K562 (cell line): Measurements from ENCODE around the gene ACBD4. TPM values are rescaled to one million over a fixed set of nuclear protein-coding genes. Genes with fewer than 3 reads are reported as not detected.

Experiments
- BCL6 ChIP-seq: fragments of 250-450 bp; sonication (Bioruptor Pico); IDR thresholded peaks from 2 replicates; pipeline ENCODE4 v1.4.0; 2020
- CEBPZ ChIP-seq: fragments of 150-350 bp; IDR thresholded peaks from 2 replicates; pipeline ENCODE4 v1.6.1; 2014; ENCODE audit warnings: low read depth, mild to moderate bottlenecking, low read length, borderline replicate concordance
- CHD4 ChIP-seq: fragments of 200-600 bp; sonication (generic); IDR thresholded peaks from 3 replicates; pipeline ENCODE4 v1.6.1; 2012; ENCODE audit warnings: low read depth, mild to moderate bottlenecking, mixed read lengths, low read length, inconsistent platforms; ENCODE audit not compliant: insufficient read depth, insufficient replicate concordance, poor library complexity, severe bottlenecking
- CTCFL ChIP-seq: IDR thresholded peaks from 2 replicates; pipeline ENCODE4 v1.6.1; 2011; ENCODE audit warnings: borderline replicate concordance, low read depth, mild to moderate bottlenecking, moderate library complexity, low read length; ENCODE audit not compliant: insufficient read depth, poor library complexity, severe bottlenecking
- DACH1 ChIP-seq: fragments of 450-650 bp; IDR thresholded peaks from 2 replicates; pipeline ENCODE4 v1.6.1; 2018; ENCODE audit not compliant: partially characterized antibody
- E2F8 ChIP-seq: fragments of 450-650 bp; IDR thresholded peaks from 2 replicates; pipeline ENCODE4 v1.7.1; 2018; ENCODE audit warnings: mild to moderate bottlenecking, low read depth; ENCODE audit not compliant: partially characterized antibody
- ETS1 ChIP-seq: conservative IDR thresholded peaks from 2 replicates; pipeline ENCODE4 v1.6.1; 2011; ENCODE audit warnings: low read depth, mild to moderate bottlenecking, low read length; ENCODE audit not compliant: control insufficient read depth
- FOXA1 ChIP-seq: fragments of 450-650 bp; IDR thresholded peaks from 2 replicates; pipeline ENCODE4 v1.6.1; 2016; ENCODE audit warnings: mild to moderate bottlenecking, borderline replicate concordance
- FOXJ3 ChIP-seq: sonication (generic); formaldehyde crosslinking; IDR thresholded peaks from 2 replicates; pipeline ENCODE4 v1.4.0; 2020; ENCODE audit warnings: mild to moderate bottlenecking, missing genetic modification reagents
- HDAC3 ChIP-seq: fragments of 450-650 bp; IDR thresholded peaks from 2 replicates; pipeline ENCODE4 v1.6.1; 2018; ENCODE audit warnings: borderline replicate concordance, mild to moderate bottlenecking, moderate library complexity; ENCODE audit not compliant: partially characterized antibody
- MAFF ChIP-seq: IDR thresholded peaks from 2 replicates; pipeline ENCODE4 v1.6.1; 2012; ENCODE audit warnings: low read length, improper control_type of control experiment
- MXI1 ChIP-seq: IDR thresholded peaks from 2 replicates; pipeline ENCODE4 v1.6.1; 2011; ENCODE audit warnings: low read depth, mild to moderate bottlenecking, improper control_type of control experiment, low read length
- NUFIP1 ChIP-seq: fragments of 450-650 bp; IDR thresholded peaks from 2 replicates; pipeline ENCODE4 v1.6.1; 2018; ENCODE audit not compliant: partially characterized antibody
- SMARCA5 ChIP-seq: fragments of 450-650 bp; IDR thresholded peaks from 2 replicates; pipeline ENCODE4 v1.6.1; 2016
- ZNF280A ChIP-seq: fragments of 450-650 bp; IDR thresholded peaks from 2 replicates; pipeline ENCODE4 v1.6.1; 2018; ENCODE audit warnings: mild to moderate bottlenecking, low read depth; ENCODE audit not compliant: partially characterized antibody
- polyA plus RNA-seq, 8 experiments: library from polyadenylated mRNA; depleted of rRNA in 4 of 8; stranded (reverse) in 5 of 8; unstranded in 3 of 8; fragments of >200 nt; fragmentation: Nextera tagmentation in 2 of 8; fragmentation: Illumina TruSeq in 1 of 8; extraction: Ambion mirVana in 2 of 8; extraction: Trizol in 1 of 8; gene quantifications; 2 replicates each; pipeline versions ENCODE4 v1.2.1 to v1.2.3, GENCODE V29; 2011 to 2014; ENCODE audit warnings: inconsistent platforms in 1 of 8, missing spikeins in 1 of 8
- total RNA-seq, 7 experiments: library from RNA; depleted of rRNA in 6 of 7; stranded (reverse); fragments of >200 nt in 6 of 7; fragmentation: Illumina TruSeq in 2 of 7; extraction: Trizol in 2 of 7; gene quantifications; 2 replicates each; pipeline versions ENCODE4 v1.2.1 to v1.2.3, GENCODE V29; 2011 to 2021; ENCODE audit warnings: low replicate concordance in 1 of 7

Gene ACBD4
- total and polyA plus RNA-seq, 9 of the 15 experiments (the other 6 are each of a cell fraction or from before 2014, with no cell fraction given), result 0.14 to 6.9 (median 4.6) TPM

DNA sequence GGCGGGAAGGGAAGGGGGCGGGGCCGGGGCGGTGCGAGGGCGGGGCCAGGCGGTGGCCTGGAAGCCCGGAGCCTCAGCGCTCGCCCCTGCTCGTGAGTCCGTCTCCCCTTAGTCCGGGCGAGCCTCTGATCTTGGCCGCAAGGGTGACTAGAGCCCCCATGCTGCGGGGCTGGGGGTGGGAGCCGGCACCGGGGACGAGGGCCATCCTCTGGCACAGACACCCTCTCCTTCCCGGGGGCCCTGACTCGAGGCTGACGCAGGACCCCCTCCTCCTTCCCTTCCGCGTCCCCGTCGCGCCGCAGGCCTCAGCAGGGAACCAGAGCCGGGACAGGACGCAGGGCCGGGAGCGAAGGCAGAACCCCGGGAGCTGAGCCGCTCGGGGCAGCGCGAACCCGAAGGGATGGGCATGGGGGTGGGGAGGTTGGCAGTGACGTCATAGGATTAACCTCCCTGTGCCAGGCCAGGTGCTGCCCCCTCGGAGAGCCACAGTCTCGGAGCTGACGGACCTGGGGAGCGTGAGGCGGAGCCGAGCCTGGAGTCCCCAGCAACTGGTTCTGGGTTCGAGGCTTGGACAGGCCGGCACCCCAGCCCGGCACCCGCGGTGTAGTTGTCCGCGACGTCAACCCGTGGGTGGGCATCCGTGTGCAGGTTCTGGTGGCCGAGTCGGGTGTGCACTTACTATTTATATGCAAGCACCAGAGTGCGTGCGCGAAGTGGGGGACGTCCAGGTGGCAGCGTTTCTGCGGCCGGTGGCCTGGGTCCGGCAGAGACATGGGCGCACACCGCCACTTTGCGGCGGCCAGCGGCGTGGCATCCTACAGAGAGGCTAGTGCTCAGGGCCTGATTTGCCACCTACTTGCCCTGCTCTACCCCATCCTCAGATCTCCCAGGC, 2.7 kb upstream of the ACBD4 start (continued):
- TF ChIP-seq CHD4 (peak; percentile 46), DACH1 (no peak), SMARCA5 (no peak), E2F8 (no peak), CTCFL (no peak), NUFIP1 (no peak), MXI1 (no peak), MAFF (no peak), ZNF280A (no peak), CEBPZ (no peak), FOXJ3 (no peak), ETS1 (no peak), FOXA1 (no peak), HDAC3 (no peak), BCL6 (CRISPR knock-in tag) (no peak)
